VCaP (cell line): Measurements from ENCODE around the gene SDHAF1.
"Not testable (repeated sequence)": the region's sequence is repeated elsewhere in the genome, so short reads cannot be mapped to it uniquely, and the experiment has no call there.

Experiments used
- H3K27ac ChIP-seq: fragments of 450-650 bp; 2 replicates; pipeline ENCODE4 v1.5.1; 2017
- CTCF ChIP-seq: fragments of 450-650 bp; conservative IDR thresholded peaks from 2 replicates; pipeline ENCODE4 v1.5.1; 2017; ENCODE audit warnings: mild to moderate bottlenecking, moderate library complexity

Gene SDHAF1

GRCh38 chr19:35978271-35978670, 16.7 kb upstream of the SDHAF1 start:
- no peak for TF ChIP-seq CTCF
- H3K27ac ChIP-seq = no peak overlapping the region

GRCh38 chr19:35978832-35979365, 16.1 kb upstream of the SDHAF1 start:
- H3K27ac ChIP-seq = no peak overlapping the region
- TF ChIP-seq CTCF = no peak

GRCh38 chr19:35980997-35981396, 14.0 kb upstream of the SDHAF1 start:
- not testable (repeated sequence) for H3K27ac ChIP-seq

GRCh38 chr19:35983177-35983576, 11.8 kb upstream of the SDHAF1 start:
- no peak for TF ChIP-seq CTCF
- H3K27ac ChIP-seq = no peak overlapping the region

- no peak for TF ChIP-seq CTCF
- H3K27ac ChIP-seq = peak overlapping the region; percentile 62
Observed at GRCh38 chr19:35986111-35986510, 8.9 kb upstream of the SDHAF1 start.

GRCh38 chr19:35986664-35987570, 8.1 kb upstream of the SDHAF1 start:
- peak overlapping the region; percentile 62 for H3K27ac ChIP-seq
- peak; percentile 41 for TF ChIP-seq CTCF

- H3K27ac ChIP-seq = peak overlapping the region; percentile 62
Observed at GRCh38 chr19:35987571-35987896, 7.5 kb upstream of the SDHAF1 start.

More at GRCh38 chr19:35987571-35987896, 7.5 kb upstream of the SDHAF1 start:
- TF ChIP-seq CTCF = 0 out of 2 replicates have a peak, but pooled peaks have one; percentile 34
